SK-N-SH (cell line): Measurements from ENCODE around the gene LRMDA.

Experiments used
- CHD2 ChIP-seq: fragments of 150-350 bp; IDR thresholded peaks from 2 replicates; pipeline ENCODE4 v1.6.1; 2018; ENCODE audit warnings: low read length; ENCODE audit not compliant: partially characterized antibody
- RFX5 ChIP-seq: IDR thresholded peaks from 2 replicates; pipeline ENCODE4 v1.6.1; 2012; ENCODE audit warnings: mild to moderate bottlenecking, improper control_type of control experiment, low read length
- SMC3 ChIP-seq: IDR thresholded peaks from 2 replicates; pipeline ENCODE4 v1.6.1; 2012; ENCODE audit warnings: low read depth, low read length, improper control_type of control experiment
- YY1 ChIP-seq: IDR thresholded peaks from 2 replicates; pipeline ENCODE4 v1.4.0; 2012; ENCODE audit warnings: low read depth, mild to moderate bottlenecking
- TF ChIP-seq, protein P1 (sequence below): fragments of 200-600 bp; sonication (generic); IDR thresholded peaks from 2 replicates; pipeline ENCODE4 v1.6.1; 2017; ENCODE audit warnings: antibody characterized with exemption, mild to moderate bottlenecking, moderate library complexity
- TF ChIP-seq, protein P2 (sequence below): IDR thresholded peaks from 2 replicates; pipeline ENCODE4 v1.4.0; 2012; ENCODE audit warnings: low read depth, borderline replicate concordance

DNA sequence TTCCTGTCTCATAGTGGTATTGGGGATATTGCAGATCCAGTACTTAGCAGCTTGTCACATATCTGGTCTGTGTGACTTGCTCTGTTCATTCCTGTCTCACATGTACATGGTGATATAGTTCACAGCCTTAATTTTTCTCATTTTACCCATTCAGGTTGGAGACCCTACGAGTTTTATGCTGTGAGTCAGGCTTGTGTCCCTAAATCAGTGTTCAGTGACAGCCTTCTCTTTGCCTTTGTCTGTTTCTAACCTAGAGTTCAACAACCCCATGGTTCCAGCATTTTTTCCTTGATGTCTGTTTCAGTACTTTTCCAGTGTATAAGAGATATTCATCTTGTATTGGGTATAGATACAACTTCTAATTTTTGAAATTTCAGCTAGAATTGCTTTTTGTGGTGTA is 1016.2 kb downstream of the LRMDA start:
- TF ChIP-seq SMC3, result no peak
- TF ChIP-seq YY1, result no peak
- no peak for TF ChIP-seq RFX5
- TF ChIP-seq CHD2, result no peak
- TF ChIP-seq, protein P1, sequence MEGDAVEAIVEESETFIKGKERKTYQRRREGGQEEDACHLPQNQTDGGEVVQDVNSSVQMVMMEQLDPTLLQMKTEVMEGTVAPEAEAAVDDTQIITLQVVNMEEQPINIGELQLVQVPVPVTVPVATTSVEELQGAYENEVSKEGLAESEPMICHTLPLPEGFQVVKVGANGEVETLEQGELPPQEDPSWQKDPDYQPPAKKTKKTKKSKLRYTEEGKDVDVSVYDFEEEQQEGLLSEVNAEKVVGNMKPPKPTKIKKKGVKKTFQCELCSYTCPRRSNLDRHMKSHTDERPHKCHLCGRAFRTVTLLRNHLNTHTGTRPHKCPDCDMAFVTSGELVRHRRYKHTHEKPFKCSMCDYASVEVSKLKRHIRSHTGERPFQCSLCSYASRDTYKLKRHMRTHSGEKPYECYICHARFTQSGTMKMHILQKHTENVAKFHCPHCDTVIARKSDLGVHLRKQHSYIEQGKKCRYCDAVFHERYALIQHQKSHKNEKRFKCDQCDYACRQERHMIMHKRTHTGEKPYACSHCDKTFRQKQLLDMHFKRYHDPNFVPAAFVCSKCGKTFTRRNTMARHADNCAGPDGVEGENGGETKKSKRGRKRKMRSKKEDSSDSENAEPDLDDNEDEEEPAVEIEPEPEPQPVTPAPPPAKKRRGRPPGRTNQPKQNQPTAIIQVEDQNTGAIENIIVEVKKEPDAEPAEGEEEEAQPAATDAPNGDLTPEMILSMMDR, result no peak
- TF ChIP-seq, protein P2, sequence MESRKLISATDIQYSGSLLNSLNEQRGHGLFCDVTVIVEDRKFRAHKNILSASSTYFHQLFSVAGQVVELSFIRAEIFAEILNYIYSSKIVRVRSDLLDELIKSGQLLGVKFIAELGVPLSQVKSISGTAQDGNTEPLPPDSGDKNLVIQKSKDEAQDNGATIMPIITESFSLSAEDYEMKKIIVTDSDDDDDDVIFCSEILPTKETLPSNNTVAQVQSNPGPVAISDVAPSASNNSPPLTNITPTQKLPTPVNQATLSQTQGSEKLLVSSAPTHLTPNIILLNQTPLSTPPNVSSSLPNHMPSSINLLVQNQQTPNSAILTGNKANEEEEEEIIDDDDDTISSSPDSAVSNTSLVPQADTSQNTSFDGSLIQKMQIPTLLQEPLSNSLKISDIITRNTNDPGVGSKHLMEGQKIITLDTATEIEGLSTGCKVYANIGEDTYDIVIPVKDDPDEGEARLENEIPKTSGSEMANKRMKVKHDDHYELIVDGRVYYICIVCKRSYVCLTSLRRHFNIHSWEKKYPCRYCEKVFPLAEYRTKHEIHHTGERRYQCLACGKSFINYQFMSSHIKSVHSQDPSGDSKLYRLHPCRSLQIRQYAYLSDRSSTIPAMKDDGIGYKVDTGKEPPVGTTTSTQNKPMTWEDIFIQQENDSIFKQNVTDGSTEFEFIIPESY, result no peak
